NCI-H446 (cell line): ENCODE data around the gene SEC14L2.
"Not testable (repeated sequence)": the region's sequence is repeated elsewhere in the genome, so short reads cannot be mapped to it uniquely, and the experiment has no call there.

Source experiments
- DNase-seq, 2 experiments: peaks; one replicate each; lab custom pipeline; 2025; lab: John Stamatoyannopoulos, UW

SEC14L2 gene

GRCh38 chr22:30455075-30455840 is 58.4 kb downstream of the SEC14L2 start:
- no peak for DNase-seq

GRCh38 chr22:30457981-30458380 is 61.2 kb downstream of the SEC14L2 start:
- no peak for DNase-seq

GRCh38 chr22:30459181-30460052 is 62.6 kb downstream of the SEC14L2 start:
- no peak for DNase-seq

- DNase-seq = no peak
These were observed 63.3 kb downstream of the SEC14L2 start for GRCh38 chr22:30460147-30460546.

- not testable (repeated sequence) for DNase-seq
These were observed 63.7 kb downstream of the SEC14L2 start for GRCh38 chr22:30460555-30460954.

- DNase-seq = no peak
These were observed 72.3 kb downstream of the SEC14L2 start for GRCh38 chr22:30469165-30469564.

GRCh38 chr22:30470655-30471054 is 73.8 kb downstream of the SEC14L2 start:
- DNase-seq = no peak

- DNase-seq = peak in 1 of 2 experiments; percentile 29
These were observed 74.9 kb downstream of the SEC14L2 start, which contains the start of gene SEC14L3 for GRCh38 chr22:30471616-30472318. Gene SEC14L3, minus strand, starts transcription at chr22:30472017. Its CDS starts 59 bp downstream, at chr22:30471958.

- no peak for DNase-seq
These were observed 76.3 kb downstream of the SEC14L2 start for GRCh38 chr22:30472994-30473720.

GRCh38 chr22:30474121-30474520 is 77.3 kb downstream of the SEC14L2 start:
- no peak for DNase-seq
